H1 (cell line): ENCODE results near the gene TNFAIP2. TPM values are rescaled to one million over a fixed set of nuclear protein-coding genes. Genes with fewer than 3 reads are reported as not detected.

ENCODE experiments used
- CTCF ChIA-PET: fragments of 300-600 bp; sonication (Branson Sonifier 250); formaldehyde crosslinking; loops from one replicate; lab custom pipeline; 2021; ENCODE audit not compliant: partially characterized antibody; lab: Charles Lee
- POLR2A ChIA-PET: fragments of 300-600 bp; sonication (Branson Sonifier 250); formaldehyde crosslinking; loops from one replicate; lab custom pipeline; 2021; ENCODE audit warnings: inconsistent platforms; ENCODE audit not compliant: partially characterized antibody; lab: Charles Lee
- DNase-seq, 2 experiments: peaks; one replicate each; pipeline versions ENCODE4 v3.0.0 to v3.0.0-alpha.2; 2010 to 2022; ENCODE audit warnings: low spot score in 2 of 2, low read depth in 1 of 2, mixed read lengths in 1 of 2
- FAIRE-seq: peaks from 2 replicates; lab custom pipeline; 2011; peaks lifted over from hg19 to GRCh38; lab: Jason Lieb, UNC
- H2AFZ ChIP-seq: 2 replicates; pipeline ENCODE4 v1.8.1; 2012; ENCODE audit warnings: low read length, inconsistent platforms
- H2AK5ac ChIP-seq: 2 replicates; pipeline ENCODE4 v1.6.1; 2013; ENCODE audit warnings: low read depth, low read length
- H2BK120ac ChIP-seq: replicated peaks from 2 replicates; pipeline ENCODE3; 2013; ENCODE audit warnings: low read depth, low read length, inconsistent platforms
- H2BK12ac ChIP-seq: 2 replicates; pipeline ENCODE4 v1.6.1; 2013; ENCODE audit warnings: low read depth, low read length
- H2BK15ac ChIP-seq: 2 replicates; pipeline ENCODE4 v1.6.1; 2013; ENCODE audit warnings: low read length
- H2BK20ac ChIP-seq: 2 replicates; pipeline ENCODE4 v1.6.1; 2013; ENCODE audit warnings: low read length
- H2BK5ac ChIP-seq: 2 replicates; pipeline ENCODE4 v1.6.1; 2013; ENCODE audit warnings: low read depth, low read length
- H3K14ac ChIP-seq: 2 replicates; pipeline ENCODE4 v1.6.1; 2013; ENCODE audit warnings: inconsistent platforms; ENCODE audit not compliant: insufficient read length
- H3K18ac ChIP-seq: 2 replicates; pipeline ENCODE4 v1.6.1; 2013; ENCODE audit warnings: low read length; ENCODE audit errors: extremely low read depth
- H3K23ac ChIP-seq: 2 replicates; pipeline ENCODE4 v1.6.1; 2013; ENCODE audit warnings: inconsistent platforms; ENCODE audit not compliant: insufficient read length
- H3K23me2 ChIP-seq: 2 replicates; pipeline ENCODE4 v1.6.1; 2013; ENCODE audit warnings: low read depth, low read length
- H3K27ac ChIP-seq: 2 replicates; pipeline ENCODE4 v1.6.1; 2011; ENCODE audit warnings: low read depth, low read length, inconsistent platforms
- H3K27me3 ChIP-seq, 4 experiments: replicated peaks in 1 of 4; 1 replicate in 1 of 4; 2 replicates in 3 of 4; pipeline versions ENCODE4 v1.6.1 to v1.8.1; 2011 to 2013; ENCODE audit warnings: low read length in 3 of 4, mild to moderate bottlenecking in 3 of 4, inconsistent platforms in 2 of 4, mixed read lengths in 2 of 4, moderate library complexity in 1 of 4; ENCODE audit not compliant: control insufficient read depth in 3 of 4, insufficient read depth in 3 of 4; ENCODE audit errors: extremely low read depth in 1 of 4
- H3K36me3 ChIP-seq, 4 experiments: 2 replicates each; pipeline versions ENCODE4 v1.6.1 to v1.8.1; 2011 to 2013; ENCODE audit warnings: mild to moderate bottlenecking in 4 of 4, low read length in 3 of 4, moderate library complexity in 2 of 4, control low read depth in 1 of 4, inconsistent platforms in 1 of 4; ENCODE audit not compliant: insufficient read depth in 4 of 4, control insufficient read depth in 2 of 4
- H3K4ac ChIP-seq: replicated peaks from 2 replicates; pipeline ENCODE3; 2013; ENCODE audit warnings: low read length, low read depth, mixed read lengths, inconsistent platforms; ENCODE audit not compliant: insufficient read length
- H3K4me1 ChIP-seq, 4 experiments: replicated peaks in 1 of 4; 1 replicate in 1 of 4; 2 replicates in 3 of 4; pipeline versions ENCODE4 v1.6.1 to v1.8.1; 2011 to 2013; ENCODE audit warnings: low read length in 3 of 4, inconsistent platforms in 2 of 4, mixed read lengths in 1 of 4; ENCODE audit not compliant: insufficient read depth in 4 of 4, control insufficient read depth in 3 of 4
- H3K4me2 ChIP-seq, 2 experiments: 2 replicates each; pipeline versions ENCODE4 v1.6.1 to v1.8.1; 2011 to 2013; ENCODE audit warnings: low read depth in 2 of 2, low read length in 2 of 2, control low read depth in 1 of 2, inconsistent platforms in 1 of 2, mild to moderate bottlenecking in 1 of 2; ENCODE audit not compliant: insufficient read depth in 1 of 2
- H3K4me3 ChIP-seq, 4 experiments: fragments of 200-600, 300-600 bp in 1 of 4; sonication (generic), shearing (Covaris generic), sonication (Bioruptor Twin) in 1 of 4; 2 replicates each; pipeline versions ENCODE4 v1.5.1 to v1.8.1; 2011 to 2016; ENCODE audit warnings: low read length in 4 of 4, low read depth in 3 of 4, control low read depth in 2 of 4, inconsistent platforms in 2 of 4, mild to moderate bottlenecking in 2 of 4, mixed read lengths in 1 of 4, moderate library complexity in 1 of 4; ENCODE audit not compliant: insufficient read depth in 2 of 4; ENCODE audit errors: extremely low read depth in 1 of 4
- H3K56ac ChIP-seq: replicated peaks from 2 replicates; pipeline ENCODE3; 2013; ENCODE audit warnings: low read depth, mild to moderate bottlenecking, mixed read lengths, low read length, inconsistent platforms; ENCODE audit not compliant: insufficient read length
- H3K79me1 ChIP-seq: 2 replicates; pipeline ENCODE4 v1.6.1; 2013; ENCODE audit warnings: low read depth, low read length, control low read depth
- H3K79me2 ChIP-seq, 2 experiments: 2 replicates each; pipeline versions ENCODE4 v1.6.1 to v1.8.1; 2012 to 2013; ENCODE audit warnings: low read length in 2 of 2, mild to moderate bottlenecking in 2 of 2, inconsistent platforms in 1 of 2; ENCODE audit not compliant: insufficient read depth in 2 of 2, control insufficient read depth in 1 of 2
- H3K9ac ChIP-seq, 4 experiments: replicated peaks in 1 of 4; 1 replicate in 1 of 4; 2 replicates in 3 of 4; pipeline versions ENCODE4 v1.6.1 to v1.8.1; 2011 to 2013; ENCODE audit warnings: low read depth in 3 of 4, low read length in 3 of 4, control low read depth in 2 of 4, mild to moderate bottlenecking in 2 of 4, moderate library complexity in 2 of 4, inconsistent platforms in 1 of 4; ENCODE audit errors: extremely low read depth in 1 of 4
- H3K9me3 ChIP-seq, 2 experiments: 2 replicates each; pipeline versions ENCODE4 v1.6.1 to v1.8.1; 2012 to 2013; ENCODE audit warnings: mild to moderate bottlenecking in 2 of 2, moderate library complexity in 2 of 2, control low read depth in 1 of 2, inconsistent platforms in 1 of 2, low read depth in 1 of 2, low read length in 1 of 2, mixed read lengths in 1 of 2; ENCODE audit not compliant: insufficient read depth in 2 of 2
- H4K20me1 ChIP-seq, 2 experiments: replicated peaks in 1 of 2; 2 replicates each; pipeline versions ENCODE3 to v1.8.1; 2011 to 2013; ENCODE audit warnings: inconsistent platforms in 2 of 2, low read length in 2 of 2, mild to moderate bottlenecking in 1 of 2; ENCODE audit not compliant: insufficient read depth in 2 of 2, control insufficient read depth in 1 of 2
- H4K5ac ChIP-seq: 2 replicates; pipeline ENCODE4 v1.6.1; 2013; ENCODE audit warnings: low read length, low read depth, mixed read lengths, inconsistent platforms; ENCODE audit not compliant: insufficient read length
- H4K8ac ChIP-seq: 2 replicates; pipeline ENCODE4 v1.8.0; 2013; ENCODE audit warnings: mild to moderate bottlenecking, moderate library complexity, low read length, inconsistent platforms; ENCODE audit not compliant: insufficient read depth; ENCODE audit errors: extremely low read depth
- H4K91ac ChIP-seq: replicated peaks from 2 replicates; pipeline ENCODE3; 2013; ENCODE audit warnings: low read length, mixed read lengths, inconsistent platforms; ENCODE audit not compliant: insufficient read length
- CBX5 ChIP-seq: fragments of 300-800, 300-1000 bp; sonication (generic); IDR thresholded peaks from 2 replicates; pipeline ENCODE4 v1.7.1; 2016; ENCODE audit warnings: antibody characterized with exemption, low read length, low read depth
- CREB1 ChIP-seq: IDR thresholded peaks from 2 replicates; pipeline ENCODE4 v1.6.1; 2012; ENCODE audit warnings: inconsistent platforms
- EGR1 ChIP-seq: IDR thresholded peaks from 2 replicates; pipeline ENCODE4 v1.6.1; 2011; ENCODE audit warnings: low read depth, low read length, borderline replicate concordance
- FOSL1 ChIP-seq: IDR thresholded peaks from 2 replicates; pipeline ENCODE4 v1.6.1; 2011; ENCODE audit warnings: mild to moderate bottlenecking, low read depth, low read length, moderate library complexity; ENCODE audit not compliant: insufficient read depth
- JUN ChIP-seq: IDR thresholded peaks from 2 replicates; pipeline ENCODE4 v1.6.1; 2011; ENCODE audit warnings: low read depth, mild to moderate bottlenecking, improper control_type of control experiment, low read length
- KDM4A ChIP-seq: IDR thresholded peaks from one replicate; pipeline ENCODE4 v1.7.1; 2012; ENCODE audit warnings: low read depth, mild to moderate bottlenecking, moderate library complexity, low read length, inconsistent platforms; ENCODE audit not compliant: severe bottlenecking
- RBBP5 ChIP-seq: IDR thresholded peaks from 2 replicates; pipeline ENCODE4 v1.7.1; 2012; ENCODE audit warnings: low read depth, mild to moderate bottlenecking, inconsistent platforms, low read length, moderate library complexity, borderline replicate concordance
- SUZ12 ChIP-seq: fragments of 200-600 bp; sonication (generic); IDR thresholded peaks from 2 replicates; pipeline ENCODE4 v1.6.1; 2012; ENCODE audit warnings: mild to moderate bottlenecking, inconsistent platforms, low read length, moderate library complexity, mixed read lengths
- TAF7 ChIP-seq: optimal IDR thresholded peaks from 2 replicates; pipeline ENCODE3; 2011; ENCODE audit warnings: low read depth, mild to moderate bottlenecking, inconsistent platforms, low read length, moderate library complexity, borderline replicate concordance
- TBP ChIP-seq: IDR thresholded peaks from 2 replicates; pipeline ENCODE4 v1.6.1; 2011; ENCODE audit warnings: low read depth, low read length, improper control_type of control experiment
- TEAD4 ChIP-seq: IDR thresholded peaks from 2 replicates; pipeline ENCODE4 v1.6.1; 2012; ENCODE audit warnings: low read depth, low read length, inconsistent platforms, mixed read lengths
- WGBS, 2 experiments: shearing (Covaris generic) in 1 of 2; methylation state at CpG; one replicate each; pipeline versions ENCODE4 v1.1.6 to v1.1.7; 2013 to 2015; ENCODE audit warnings: low lambda C conversion rate in 2 of 2, mixed read lengths in 2 of 2, inconsistent platforms in 1 of 2, low coverage in 1 of 2, missing lambda C conversion rate in 1 of 2; ENCODE audit not compliant: insufficient replicate concordance in 2 of 2, insufficient coverage in 1 of 2, insufficient read length in 1 of 2; ENCODE audit errors: extremely low coverage in 1 of 2, missing lambda C conversion rate in 1 of 2; 5-methylcytosine and 5-hydroxymethylcytosine counted together
- polyA plus RNA-seq, 7 experiments: library from polyadenylated mRNA; depleted of rRNA in 3 of 7; stranded (reverse) in 5 of 7; unstranded in 2 of 7; fragments of >200 nt in 5 of 7; fragments of 200-250 nt in 2 of 7; gene quantifications; 1 replicate in 5 of 7; 2 replicates in 1 of 7; 4 replicates in 1 of 7; pipeline versions ENCODE4 v1.2.1 to v1.2.3, GENCODE V29; 2011 to 2013; ENCODE audit warnings: missing spikeins in 2 of 7, mixed read lengths in 2 of 7
- total RNA-seq: library from RNA; stranded (reverse); fragmentation: NEBNext Ultra II Directional; extraction: Animal tissue kit (Norgen Biotek cat#: 25700); gene quantifications from 2 replicates; pipeline ENCODE4 v1.2.1, GENCODE V29; 2021

TNFAIP2 gene
- total and polyA plus RNA-seq, 2 of the 8 experiments (the other 6 are each of a cell fraction or from before 2014, with no cell fraction given): 28.3 to 34.5 TPM

GRCh38 chr14:103081951-103082350, 41.3 kb upstream of the TNFAIP2 start:
- H3K27ac ChIP-seq: no peak overlapping the region
- no peak overlapping the region for H2BK5ac ChIP-seq
- no peaks in the 10 kb centered on the region for H3K9me3 ChIP-seq
- no peak overlapping the region for H3K14ac ChIP-seq
- peaks cover 3 to 18% (median 15%) of the 10 kb centered on the region in 4 experiments; a peak in 6 of 7 replicates for H3K27me3 ChIP-seq
- no peaks in the 10 kb centered on the region for H3K36me3 ChIP-seq
- DNase-seq (no peak), FAIRE-seq (no peak)
- H3K4ac ChIP-seq: no peak overlapping the region
- no peak overlapping the region for H3K4me2 ChIP-seq
- H3K23ac ChIP-seq: no peak overlapping the region
- H3K4me1 ChIP-seq: peaks cover 0 to 3% (median 0%) of the 10 kb centered on the region in 4 experiments; a peak in 2 of 7 replicates
- no peak overlapping the region for H2BK120ac ChIP-seq
- 91 to 100% methylated on average over 1 to 2 of the region's 2 CpGs for WGBS, 2 experiments
- no peak overlapping the region for H4K91ac ChIP-seq
- POLR2A ChIA-PET: no interaction called here
- no peak overlapping the region for H2BK12ac ChIP-seq
- no peaks in the 10 kb centered on the region for H3K79me1 ChIP-seq
- H3K4me3 ChIP-seq: no peak overlapping the region
- H2BK20ac ChIP-seq: no peak overlapping the region
- H2BK15ac ChIP-seq: no peak overlapping the region
- no peaks in the 10 kb centered on the region for H3K79me2 ChIP-seq
- H2AK5ac ChIP-seq: no peak overlapping the region
- TF ChIP-seq RBBP5 (no peak), CREB1 (no peak), JUN (no peak), TAF7 (no peak), TEAD4 (no peak), EGR1 (no peak), KDM4A (no peak), FOSL1 (no peak), SUZ12 (no peak), TBP (no peak), CBX5 (no peak)
- H4K8ac ChIP-seq: no peak overlapping the region
- no peak overlapping the region for H3K9ac ChIP-seq
- H4K5ac ChIP-seq: no peak overlapping the region
- H3K23me2 ChIP-seq: peaks cover 23% of the 10 kb centered on the region; the same call in 1 of the 2 replicates
- no peak overlapping the region for H3K56ac ChIP-seq
- peaks cover 0 to 7% of the 10 kb centered on the region in 2 experiments for H4K20me1 ChIP-seq
- CTCF ChIA-PET: interaction anchor here (1.1 to 3.9 kb wide), 2 partner anchors 9 to 210 kb away, joined by 3 to 16 read pairs; no protein-coding TSS in a partner anchor
- no peak overlapping the region for H2AFZ ChIP-seq
- H3K18ac ChIP-seq: no peak overlapping the region
